Measurements from ENCODE around the gene IRAK3. TPM values are rescaled to one million over a fixed set of nuclear protein-coding genes. Genes with fewer than 3 reads are reported as not detected.
"Not testable (repeated sequence)": the region's sequence is repeated elsewhere in the genome, so short reads cannot be mapped to it uniquely, and the experiment has no call there.

Gene IRAK3
- total RNA-seq, 1 experiment from 2014 or later: 0.12 TPM

DNA sequence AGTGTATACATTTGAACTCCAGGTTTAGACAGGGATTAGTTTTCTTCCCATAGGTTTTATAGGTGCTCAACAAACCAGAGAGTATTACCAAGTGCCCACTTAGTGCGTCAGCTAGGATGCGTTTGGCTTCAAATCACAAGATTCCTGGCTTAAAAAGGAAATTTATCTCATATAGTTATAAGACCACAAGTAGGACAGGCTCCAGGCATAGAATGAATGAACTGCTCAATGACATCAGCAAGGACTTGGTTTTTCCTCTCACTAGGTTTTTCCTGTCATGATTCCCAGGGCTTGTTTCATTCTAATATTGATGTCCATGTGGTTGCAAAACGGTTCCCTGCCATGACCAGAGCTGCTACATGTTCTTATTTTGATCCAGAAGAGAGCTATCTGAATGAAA is 6.1 kb upstream of the IRAK3 start:
- BruUV-seq (replicated peaks): no TSS peak
- intact Hi-C loops (cut with micrococcal nuclease): no loop called here
- H4K20me1 ChIP-seq (ENCODE audit: insufficient read depth): no peaks in the 10 kb centered on the region
- POLR2A ChIA-PET: interaction anchor here (2.2 kb wide), 1 partner anchor 14 kb away, joined by 9 read pairs; the partner anchor contains the start of gene TMBIM4
- H3K4me1 ChIP-seq (ENCODE audit: control insufficient read depth in 1 of 2, insufficient read depth in 2 of 2, low read length in 2 of 2): no peaks in the 10 kb centered on the region
- H3K79me2 ChIP-seq (ENCODE audit: insufficient read depth, low read length): no peaks in the 10 kb centered on the region
- H3K4me3 ChIP-seq (replicated peaks in 1 of 2; ENCODE audit: low read depth in 1 of 2, low read length in 2 of 2): no peak overlapping the region
- H3K27me3 ChIP-seq (ENCODE audit: insufficient read depth, low read length): no peaks in the 10 kb centered on the region; the same call in 1 of the 2 replicates
- H3K9ac ChIP-seq (ENCODE audit: low read length): no peak overlapping the region
- DNase-seq (ENCODE audit: low read depth, low spot score): no peak
- no peaks in the 10 kb centered on the region for H3K36me3 ChIP-seq (ENCODE audit: control insufficient read depth in 1 of 2, insufficient read depth in 2 of 2, low read length in 2 of 2)
- H3K9me2 ChIP-seq (ENCODE audit: insufficient read depth): no peaks in the 10 kb centered on the region
- H3K4me2 ChIP-seq (ENCODE audit: low read length): no peak overlapping the region
- H2AFZ ChIP-seq (ENCODE audit: low read depth, low read length, poor library complexity, severe bottlenecking): no peak overlapping the region
- ATAC-seq: no peak
- H3K9me3 ChIP-seq (ENCODE audit: control insufficient read depth in 1 of 2, insufficient read depth in 1 of 2, low read depth in 1 of 2, low read length in 2 of 2): no peaks in the 10 kb centered on the region
- no peak overlapping the region for H3K27ac ChIP-seq (ENCODE audit: low read depth, low read length)
- no peak for TF ChIP-seq RAD21 (IDR thresholded peaks at IDR 0.05; ENCODE audit: low read depth)
- no peak for TF ChIP-seq EGR1 (IDR thresholded peaks at IDR 0.05; ENCODE audit: low read depth)
- no peak for TF ChIP-seq TCF7L2 (IDR thresholded peaks at IDR 0.05; ENCODE audit: borderline replicate concordance, extremely low read depth, insufficient read depth, insufficient read length)
- no peak for TF ChIP-seq SP1 (IDR thresholded peaks at IDR 0.05; ENCODE audit: low read depth)
- no peak for TF ChIP-seq ZNF274 (IDR thresholded peaks at IDR 0.05; ENCODE audit: low read depth, low read length)
- no peak for TF ChIP-seq SRF (IDR thresholded peaks at IDR 0.05; ENCODE audit: low read depth)
- TF ChIP-seq EZH2phosphoT487 (IDR thresholded peaks at IDR 0.05; ENCODE audit: borderline replicate concordance): no peak
- TF ChIP-seq, protein P1, sequence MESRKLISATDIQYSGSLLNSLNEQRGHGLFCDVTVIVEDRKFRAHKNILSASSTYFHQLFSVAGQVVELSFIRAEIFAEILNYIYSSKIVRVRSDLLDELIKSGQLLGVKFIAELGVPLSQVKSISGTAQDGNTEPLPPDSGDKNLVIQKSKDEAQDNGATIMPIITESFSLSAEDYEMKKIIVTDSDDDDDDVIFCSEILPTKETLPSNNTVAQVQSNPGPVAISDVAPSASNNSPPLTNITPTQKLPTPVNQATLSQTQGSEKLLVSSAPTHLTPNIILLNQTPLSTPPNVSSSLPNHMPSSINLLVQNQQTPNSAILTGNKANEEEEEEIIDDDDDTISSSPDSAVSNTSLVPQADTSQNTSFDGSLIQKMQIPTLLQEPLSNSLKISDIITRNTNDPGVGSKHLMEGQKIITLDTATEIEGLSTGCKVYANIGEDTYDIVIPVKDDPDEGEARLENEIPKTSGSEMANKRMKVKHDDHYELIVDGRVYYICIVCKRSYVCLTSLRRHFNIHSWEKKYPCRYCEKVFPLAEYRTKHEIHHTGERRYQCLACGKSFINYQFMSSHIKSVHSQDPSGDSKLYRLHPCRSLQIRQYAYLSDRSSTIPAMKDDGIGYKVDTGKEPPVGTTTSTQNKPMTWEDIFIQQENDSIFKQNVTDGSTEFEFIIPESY (IDR thresholded peaks at IDR 0.05; ENCODE audit: extremely low read depth, insufficient replicate concordance, low read length): no peak
- TF ChIP-seq, protein P2, sequence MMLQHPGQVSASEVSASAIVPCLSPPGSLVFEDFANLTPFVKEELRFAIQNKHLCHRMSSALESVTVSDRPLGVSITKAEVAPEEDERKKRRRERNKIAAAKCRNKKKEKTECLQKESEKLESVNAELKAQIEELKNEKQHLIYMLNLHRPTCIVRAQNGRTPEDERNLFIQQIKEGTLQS (IDR thresholded peaks at IDR 0.05): no peak
- TF ChIP-seq JUND (IDR thresholded peaks at IDR 0.05): no peak
- no peak for TF ChIP-seq SIN3A (IDR thresholded peaks at IDR 0.05; ENCODE audit: low read depth)
- no peak for TF ChIP-seq CBX3 (IDR thresholded peaks at IDR 0.05; ENCODE audit: low read depth)
- CTCF ChIA-PET: interaction anchor here (1.1 kb wide), 1 partner anchor 13 kb away, joined by 4 read pairs; the partner anchor contains the start of gene TMBIM4
- RAD21 ChIA-PET (ENCODE audit: low non-redundant PET in 1 of 2, low total read pairs in 2 of 2, uncharacterized antibody in 2 of 2, unreplicated experiment in 2 of 2): no interaction called here

DNA sequence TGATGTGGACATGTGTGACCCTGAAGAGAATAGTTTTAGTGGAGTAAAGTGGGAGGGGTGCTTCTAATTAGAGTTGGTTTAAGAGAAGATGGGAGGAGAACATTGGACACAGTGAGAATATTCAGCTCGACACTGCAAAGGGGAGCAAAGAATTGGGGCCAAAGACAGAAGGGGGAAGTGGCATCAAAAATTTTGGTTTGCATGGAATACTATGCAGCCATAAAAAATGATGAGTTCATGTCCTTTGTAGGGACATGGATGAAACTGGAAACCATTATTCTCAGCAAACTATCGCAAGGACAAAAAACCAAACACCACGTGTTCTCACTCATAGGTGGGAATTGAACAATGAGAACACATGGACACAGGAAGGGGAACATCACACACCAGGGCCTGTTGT is 4.2 kb upstream of the IRAK3 start:
- RAD21 ChIA-PET (ENCODE audit: low non-redundant PET in 1 of 2, low total read pairs in 2 of 2, uncharacterized antibody in 2 of 2, unreplicated experiment in 2 of 2); POLR2A ChIA-PET; H3K4me2 ChIP-seq (ENCODE audit: low read length); H3K4me3 ChIP-seq (replicated peaks in 1 of 2; ENCODE audit: low read depth in 1 of 2, low read length in 2 of 2); BruUV-seq (replicated peaks); H3K27me3 ChIP-seq (ENCODE audit: insufficient read depth, low read length); ATAC-seq; CTCF ChIA-PET; H3K9me3 ChIP-seq (ENCODE audit: control insufficient read depth in 1 of 2, insufficient read depth in 1 of 2, low read depth in 1 of 2, low read length in 2 of 2); H2AFZ ChIP-seq (ENCODE audit: low read depth, low read length, poor library complexity, severe bottlenecking); H3K36me3 ChIP-seq (ENCODE audit: control insufficient read depth in 1 of 2, insufficient read depth in 2 of 2, low read length in 2 of 2); H3K79me2 ChIP-seq (ENCODE audit: insufficient read depth, low read length); H4K20me1 ChIP-seq (ENCODE audit: insufficient read depth); H3K4me1 ChIP-seq (ENCODE audit: control insufficient read depth in 1 of 2, insufficient read depth in 2 of 2, low read length in 2 of 2); intact Hi-C loops (cut with micrococcal nuclease); H3K9me2 ChIP-seq (ENCODE audit: insufficient read depth); DNase-seq (ENCODE audit: low read depth, low spot score); H3K27ac ChIP-seq (ENCODE audit: low read depth, low read length); H3K9ac ChIP-seq (ENCODE audit: low read length): not testable (repeated sequence)
